ENCODE results near the gene ABCA5.
"Not testable (repeated sequence)": the region's sequence is repeated elsewhere in the genome, so short reads cannot be mapped to it uniquely, and the experiment has no call there.

ABCA5 gene

GRCh38 chr17:69196105-69196653 is 130.8 kb downstream of the ABCA5 start:
- not testable (repeated sequence) for DNase-seq

All from stimulated activated CD4-positive, alpha-beta T cell treated with anti-CD3 and anti-CD28 coated beads, Interleukin-4, amount 100 ng/mL, for 24 hours (primary cell).